Pancreas (tissue), 10 donors: ENCODE results near the gene TSEN34. TPM values are rescaled to one million over a fixed set of nuclear protein-coding genes. Genes with fewer than 3 reads are reported as not detected.

Source experiments
- ATAC-seq, 4 donors: fragments of 200-7000 bp; cut with Tn5 transposase; one replicate each; pipeline versions ENCODE4 v1.8.0 to v1.9.1; 2020; ENCODE audit warnings: mild to moderate bottlenecking in 4 of 4, moderate library complexity in 4 of 4
- DNase-seq, 6 donors: peaks; one replicate each; pipeline ENCODE4 v3.0.0-alpha.2; 2020
- FAIRE-seq: peaks from 2 replicates; lab custom pipeline; 2012; peaks lifted over from hg19 to GRCh38; lab: Jason Lieb, UNC
- H3K27ac ChIP-seq, 4 donors: fragments of 200-600 bp; sonication (generic); 1 replicate in 3 of 4; 2 replicates in 1 of 4; pipeline versions ENCODE4 v1.5.0 to v1.8.0; 2020
- H3K27me3 ChIP-seq, 4 donors: fragments of 200-600 bp; one replicate each; pipeline ENCODE4 v1.8.0; 2021
- H3K36me3 ChIP-seq, 3 donors: fragments of 200-600 bp; sonication (generic) in 1 of 3; one replicate each; pipeline versions ENCODE4 v1.5.0 to v1.8.0; 2020 to 2021
- H3K4me1 ChIP-seq, 3 donors: fragments of 200-600 bp; one replicate each; pipeline ENCODE4 v1.8.0; 2021
- H3K4me3 ChIP-seq, 4 donors: fragments of 200-600 bp; sonication (generic) in 2 of 4; one replicate each; pipeline versions ENCODE4 v1.5.0 to v1.8.0; 2020 to 2021
- H3K9me3 ChIP-seq, 4 donors: fragments of 200-600 bp; one replicate each; pipeline ENCODE4 v1.8.0; 2021
- CTCF ChIP-seq, 4 donors: fragments of 200-600 bp; sonication (generic) in 3 of 4; IDR thresholded peaks; one replicate each; pipeline versions ENCODE4 v1.5.0 to v1.8.0; 2021; ENCODE audit warnings: antibody characterized with exemption in 4 of 4
- WGBS, 2 donors: extraction: QIAGEN DNeasy Blood & Tissue Kit; methylation state at CpG; one replicate each; pipeline ENCODE4 v1.1.7; 2013; 5-methylcytosine and 5-hydroxymethylcytosine counted together
- intact Hi-C, 3 donors: fragments of 100-400 bp; cut with DNase I; formaldehyde crosslinking; loops; one replicate each; pipeline versions ENCODE4 v1.11.1 to v1.14.2; 2022
- polyA plus RNA-seq, 2 donors: library from polyadenylated mRNA; stranded (reverse); fragments of 200-250 nt; gene quantifications; one replicate each; pipeline ENCODE4 v1.2.3, GENCODE V29; 2013
- total RNA-seq, 6 donors: library from RNA; stranded (reverse); fragmentation: NEBNext Ultra II Directional in 4 of 6; extraction: Animal tissue kit (Norgen Biotek cat#: 25700) in 4 of 6; gene quantifications; one replicate each; pipeline versions ENCODE4 v1.2.1 to v1.2.4, GENCODE V29; 2021 to 2023
- donor health status: healthy with polysubstance abuse.
- donor health status: DM: no; HTN: no; CAD: no; lungs with moderate emphysema.
- donor health status: DM: no; HTN: no; CAD: no.
- donor health status: control.
- donor health status: control.
- donor health status: Bipolar disorder and iron deficiency.
- donor health status: DM: yes; HTN: yes; CAD: no.
- donor health status: DM: no; HTN: no; CAD: no.
- donor health status: DM: no; HTN: no; CAD: no.
- donor health status: DM: yes; HTN: yes; CAD: no.

The TSEN34 gene
- total and polyA plus RNA-seq, 8 donors, result 16.8 to 33.3 (median 19.4) TPM

DNA sequence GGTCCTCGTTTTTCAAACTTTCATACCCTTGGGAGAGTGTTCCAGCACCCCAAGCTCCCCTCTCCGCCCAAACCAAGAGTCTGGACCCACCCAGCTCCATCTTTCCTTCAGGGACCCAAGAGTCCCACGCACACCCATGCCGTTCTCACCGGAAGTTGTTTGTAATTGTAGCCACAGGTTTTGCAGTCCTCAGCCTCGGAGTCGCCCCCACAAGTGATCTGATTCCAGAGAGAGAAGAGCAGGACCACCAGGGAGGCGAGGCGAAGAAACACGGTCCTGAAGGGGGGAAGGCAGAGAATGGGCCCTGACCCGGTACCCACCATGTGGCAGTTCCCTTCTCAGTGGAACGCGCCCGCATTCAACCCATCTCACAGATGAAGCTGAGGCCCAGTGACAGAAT lies 28.2 kb upstream of the TSEN34 start:
- Histone ChIP-seq H3K4me1 (peaks cover 9 to 23% (median 14%) of the 10 kb centered on the region in 3 donors), H3K4me3 (peak overlapping the region in 1 of 4 donors; percentile 32), H3K36me3 (peaks cover 0 to 1% (median 0%) of the 10 kb centered on the region in 3 donors), H3K27ac (peak overlapping the region in 1 of 4 donors; percentile 4), H3K9me3 (no peaks in the 10 kb centered on the region), H3K27me3 (no peaks in the 10 kb centered on the region)
- DNase-seq, result no peak
- no peak for TF ChIP-seq CTCF (IDR thresholded peaks at IDR 0.05)
- intact Hi-C loops, result no loop called here
- ATAC-seq, result no peak
- no peak for FAIRE-seq
- WGBS, 2 donors, result 50 to 73% methylated on average over 14 of the region's 14 CpGs

- Histone ChIP-seq H3K27me3 (no peaks in the 10 kb centered on the region), H3K27ac (no peak overlapping the region), H3K9me3 (no peaks in the 10 kb centered on the region), H3K36me3 (no peaks in the 10 kb centered on the region), H3K4me3 (no peak overlapping the region), H3K4me1 (peaks cover 9 to 19% (median 10%) of the 10 kb centered on the region in 3 donors)
- DNase-seq (peak in 5 of 6 donors; percentile 77 to 86 (median 79)), FAIRE-seq (no peak), ATAC-seq (peak in 3 of 4 donors; percentile 3 to 35 (median 5))
- TF ChIP-seq CTCF (IDR thresholded peaks at IDR 0.05), result no peak
- 18 to 26% methylated on average over 37 of the region's 37 CpGs for WGBS, 2 donors
- intact Hi-C loops, result no loop called here
Observed at GRCh38 chr19:54164369-54165068, 26.6 kb upstream of the TSEN34 start.

DNA sequence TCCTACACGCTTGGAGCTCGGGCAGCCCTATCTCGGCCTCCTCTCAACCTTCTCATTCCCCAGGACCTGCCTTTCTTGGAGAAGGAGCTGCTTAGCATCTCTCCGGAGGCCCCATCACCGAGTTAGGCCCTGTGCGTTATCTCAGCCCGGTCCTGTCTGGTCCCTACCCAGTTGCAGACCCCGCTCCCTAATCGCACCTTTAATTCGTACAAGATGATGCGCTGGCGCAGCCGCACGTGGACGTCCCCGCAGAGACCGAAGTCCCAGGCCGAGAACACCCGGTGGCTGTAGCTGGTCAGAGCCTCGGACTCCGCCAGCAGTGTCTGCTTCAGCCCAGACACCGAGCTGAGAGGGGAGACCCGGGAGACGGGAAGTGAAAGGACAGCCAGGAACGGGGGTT lies 25.9 kb upstream of the TSEN34 start:
- intact Hi-C loops, result no loop called here
- no peak overlapping the region for H3K27ac ChIP-seq
- DNase-seq, result no peak
- FAIRE-seq, result no peak
- H3K4me3 ChIP-seq, result no peak overlapping the region
- no peaks in the 10 kb centered on the region for H3K9me3 ChIP-seq
- H3K4me1 ChIP-seq, result peaks cover 9 to 19% (median 9%) of the 10 kb centered on the region in 3 donors
- no peaks in the 10 kb centered on the region for H3K36me3 ChIP-seq
- TF ChIP-seq CTCF (IDR thresholded peaks at IDR 0.05), result no peak
- no peaks in the 10 kb centered on the region for H3K27me3 ChIP-seq
- no peak for ATAC-seq
- 91 to 93% methylated on average over 25 of the region's 25 CpGs for WGBS, 2 donors

GRCh38 chr19:54168174-54168917 lies 22.8 kb upstream of the TSEN34 start:
- no peak for FAIRE-seq

More at GRCh38 chr19:54168174-54168917, 22.8 kb upstream of the TSEN34 start:
- WGBS, 2 donors, result 25 to 26% methylated on average over 25 of the region's 25 CpGs
- H3K27me3 ChIP-seq, result no peaks in the 10 kb centered on the region
- H3K9me3 ChIP-seq, result no peaks in the 10 kb centered on the region
- peak; percentile 53 to 82 (median 70) for ATAC-seq
- no peak overlapping the region for H3K27ac ChIP-seq
- TF ChIP-seq CTCF (IDR thresholded peaks at IDR 0.05), result peak; percentile 85 to 97 (median 93)
- H3K4me1 ChIP-seq, result peaks cover 0 to 2% (median 0%) of the 10 kb centered on the region in 3 donors
- H3K4me3 ChIP-seq, result no peak overlapping the region
- DNase-seq, result peak; percentile 85 to 100 (median 93)
- intact Hi-C loops, result no loop called here
- H3K36me3 ChIP-seq, result no peaks in the 10 kb centered on the region
